HG03139 (cell line): Measurements from ENCODE around the gene EFR3B.
A peak's percentile ranks its signal among the peaks of the same experiment; 100 is the strongest.

Experiments used
- ATAC-seq: cut with Tn5 transposase; IDR thresholded peaks from one replicate; pipeline ENCODE4 v1.9.1; 2021; ENCODE audit not compliant: unreplicated experiment

EFR3B gene

DNA sequence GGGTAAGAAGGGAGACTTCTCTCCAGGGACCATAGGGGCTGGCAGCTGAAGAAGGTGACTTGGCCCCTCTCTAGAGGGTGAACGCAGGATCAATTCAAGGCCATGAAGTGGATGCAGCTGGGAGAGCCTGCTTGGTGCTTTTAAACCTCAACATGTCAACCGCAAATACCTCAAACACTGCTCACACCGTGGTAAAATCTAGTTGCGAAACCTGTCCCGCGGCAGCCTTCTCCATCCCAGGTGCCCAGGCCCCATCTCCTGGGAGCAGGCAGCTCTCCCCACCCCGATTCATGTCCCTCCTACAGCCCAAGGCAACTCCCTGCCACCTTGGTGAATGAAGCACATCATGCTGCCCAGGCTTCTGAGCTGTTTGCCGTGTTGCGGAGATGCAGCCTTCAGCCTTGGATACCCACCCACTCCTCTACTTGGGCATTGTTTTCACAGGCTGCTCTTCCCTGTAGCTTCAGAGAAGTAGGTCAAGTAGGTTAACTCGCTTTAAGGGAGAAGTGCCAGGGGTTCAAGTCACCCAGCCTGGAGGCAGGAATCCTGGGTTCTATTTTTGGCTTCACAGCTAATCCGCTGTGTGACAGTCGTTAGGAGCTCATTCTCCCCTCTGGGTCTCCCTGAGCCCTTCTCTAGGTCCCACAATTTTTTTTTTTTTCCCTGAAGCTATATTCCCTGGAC is 6.2 kb upstream of the EFR3B start:
- no peak for ATAC-seq

DNA sequence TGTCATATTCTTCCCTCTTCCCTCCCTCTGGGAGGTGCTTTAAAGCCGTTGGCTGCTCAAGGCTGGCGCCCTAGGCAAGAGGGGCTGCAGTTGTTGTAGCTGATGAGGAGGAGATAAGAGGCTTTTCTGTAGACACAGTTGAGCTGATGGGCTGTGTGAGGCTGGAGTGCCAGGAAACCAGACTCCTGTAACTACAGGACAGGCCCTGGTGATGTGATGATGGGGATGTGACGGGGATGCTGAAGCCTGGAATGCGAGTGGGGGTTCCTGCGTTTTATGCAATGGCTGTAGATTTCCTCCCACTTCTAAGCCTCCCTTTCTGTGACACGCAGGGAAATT is 5.7 kb upstream of the EFR3B start:
- ATAC-seq = no peak

DNA sequence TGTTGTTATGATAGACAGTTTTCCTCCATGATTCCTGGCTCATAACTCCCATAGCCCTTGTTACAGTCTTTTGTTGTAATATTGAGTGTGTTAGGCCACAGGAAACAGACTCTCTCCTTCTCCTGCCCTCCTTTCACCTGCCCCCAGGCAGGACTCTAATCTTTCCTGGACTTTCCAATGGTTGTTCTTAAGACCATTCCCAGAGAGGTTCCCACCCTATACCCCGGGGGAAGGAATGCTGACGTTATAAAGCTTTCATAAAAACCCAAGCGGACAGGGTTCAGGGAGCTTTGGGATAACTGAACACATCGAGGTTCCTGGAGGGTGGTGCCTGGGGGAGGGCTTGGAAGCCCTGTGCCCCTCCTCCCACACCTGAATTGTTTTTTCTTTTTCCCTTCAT is 2.8 kb upstream of the EFR3B start:
- ATAC-seq = no peak

DNA sequence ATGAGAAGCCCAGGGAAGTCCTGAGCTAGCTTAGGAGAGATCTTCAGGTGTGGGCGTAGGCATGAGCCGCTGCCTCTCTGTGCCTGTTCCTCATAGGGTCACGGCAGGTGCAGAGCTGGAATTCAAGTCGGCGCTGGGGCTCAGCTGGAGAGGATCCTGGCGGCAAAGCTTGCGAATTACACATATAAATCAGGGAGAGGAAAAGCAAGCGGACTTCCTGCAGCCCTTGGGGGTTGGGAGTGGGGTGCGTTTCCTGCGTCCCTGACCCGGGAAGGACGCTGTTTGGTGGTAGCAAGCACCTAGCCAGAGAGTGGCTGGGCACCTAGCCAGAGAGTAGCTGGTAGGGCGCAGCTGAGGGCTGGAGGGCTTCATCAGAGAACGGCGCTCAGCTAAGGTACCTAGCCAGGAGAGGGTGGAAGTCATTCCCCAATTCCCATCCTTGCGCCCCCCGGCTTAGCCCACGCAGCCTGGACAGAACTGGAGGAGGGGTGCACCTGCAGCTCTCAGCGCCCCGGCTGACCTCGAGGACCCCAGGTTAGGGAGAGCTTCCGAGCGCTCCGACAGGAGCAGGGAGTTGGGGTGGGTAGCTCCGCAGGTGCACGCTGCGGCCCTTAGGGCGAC is 459 bp upstream of the EFR3B start:
- peak; percentile 4 for ATAC-seq

DNA sequence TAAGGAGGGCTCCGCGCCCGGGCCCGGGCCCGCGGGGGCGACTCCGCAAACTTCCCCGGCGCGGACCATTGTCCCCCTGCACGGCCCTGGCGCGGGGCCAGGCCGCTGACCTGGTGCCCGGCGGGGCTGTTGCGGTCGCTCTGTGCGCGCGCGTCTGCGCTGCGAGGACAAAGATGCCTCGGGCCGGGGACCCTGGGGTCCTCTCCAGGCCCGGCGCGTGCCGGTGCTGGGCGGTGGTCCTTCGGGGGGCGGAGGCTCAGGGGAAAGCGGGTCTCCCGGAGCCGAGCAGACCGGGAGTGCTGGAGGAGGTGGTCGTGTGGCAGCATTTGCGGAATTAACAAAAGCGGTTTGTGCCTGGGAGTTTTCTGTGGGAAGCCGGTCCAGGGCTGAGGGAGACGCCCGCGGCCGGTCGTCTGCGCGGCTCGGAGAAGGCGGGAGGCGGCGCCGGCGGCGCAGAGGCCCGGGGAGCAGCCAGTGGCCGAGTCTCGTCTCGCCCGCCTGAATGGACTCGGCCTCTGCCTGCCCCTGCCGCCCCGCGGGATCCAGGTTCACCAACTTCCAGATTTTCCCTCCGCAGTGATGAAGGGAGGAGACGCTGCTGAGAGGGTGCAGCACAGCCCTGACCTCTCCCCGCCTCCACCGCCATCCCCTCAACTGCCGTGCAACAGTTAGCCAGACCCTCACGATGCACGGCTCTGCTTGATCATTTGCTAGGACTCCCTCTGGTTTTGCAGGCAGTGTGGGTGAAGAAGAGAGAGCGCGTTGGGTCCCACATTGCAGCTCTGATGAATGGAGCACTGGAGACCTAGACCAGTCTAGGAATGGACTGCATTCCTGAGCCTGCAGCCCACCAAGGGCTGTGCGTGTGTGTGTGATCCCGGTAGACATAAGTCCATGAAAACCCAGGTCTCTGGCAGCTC is 705 bp downstream of the EFR3B start:
- no peak for ATAC-seq

DNA sequence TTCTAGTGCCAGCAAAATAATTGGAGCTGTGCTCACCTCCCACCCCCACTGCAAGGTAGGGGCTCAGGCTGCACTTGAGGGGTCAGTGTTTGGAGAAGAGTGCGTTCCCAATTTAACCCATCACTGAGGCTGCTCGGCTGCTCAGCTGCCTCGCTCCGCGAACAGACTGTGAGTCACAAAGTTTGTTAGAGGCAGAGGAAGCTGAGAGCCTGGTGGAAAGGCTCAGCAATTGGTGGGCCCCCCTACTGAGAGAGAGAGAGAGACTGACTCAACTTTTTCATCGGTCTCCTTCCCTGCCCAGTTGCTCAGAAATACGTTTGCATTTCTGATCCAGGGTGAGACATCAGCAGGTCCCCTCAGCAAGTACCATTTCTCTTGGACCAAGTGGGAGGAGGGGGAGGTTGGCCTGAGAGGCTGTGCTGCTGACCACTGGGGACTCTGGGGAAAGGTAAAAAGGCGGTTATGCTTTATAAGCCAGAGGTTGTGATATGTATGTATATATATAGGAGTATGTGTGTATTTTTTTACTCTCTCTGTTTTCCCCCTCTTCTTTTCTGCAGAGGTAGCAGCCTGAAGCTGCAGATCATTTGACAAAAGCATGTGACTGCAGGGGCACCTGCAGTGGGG is 1.5 kb downstream of the EFR3B start:
- ATAC-seq = no peak

DNA sequence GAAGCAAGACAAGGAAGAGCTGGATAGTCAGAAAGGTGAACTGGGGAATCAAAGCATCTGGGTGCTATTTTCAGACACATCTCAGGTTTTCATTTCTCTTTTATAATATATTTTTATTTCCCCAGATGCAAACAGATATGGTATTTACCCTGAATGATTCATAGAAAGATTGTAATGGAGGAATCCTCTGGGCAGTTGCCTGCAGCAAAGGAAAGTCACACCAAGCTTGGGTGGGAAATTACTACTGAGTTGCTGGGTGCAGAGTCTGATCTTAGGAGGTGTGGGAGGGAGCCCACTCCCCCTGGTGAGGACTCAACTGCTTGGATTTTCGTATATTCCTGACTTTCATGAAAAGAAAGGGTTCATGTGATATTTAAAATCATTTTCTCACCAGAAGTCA is 2.1 kb downstream of the EFR3B start:
- ATAC-seq = no peak

DNA sequence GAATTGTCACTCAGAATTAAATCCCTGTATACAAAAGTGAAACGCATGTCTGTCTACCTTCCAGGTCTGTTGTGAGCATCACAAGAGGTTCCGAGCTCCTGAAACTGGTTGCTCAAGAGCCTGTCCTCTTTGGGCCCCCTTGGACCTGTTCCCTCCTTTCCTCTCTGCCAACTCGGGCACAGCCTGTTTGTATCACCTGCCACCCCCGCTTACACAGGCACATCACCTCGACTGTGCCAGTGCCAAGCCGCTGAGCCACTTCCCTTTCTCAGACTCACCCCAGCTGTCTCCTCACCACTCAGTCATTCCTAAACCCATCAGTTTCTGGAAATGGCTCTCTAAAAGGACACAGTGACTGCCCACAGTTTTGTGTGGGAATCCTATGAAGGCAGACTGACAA is 3.1 kb downstream of the EFR3B start:
- ATAC-seq = no peak

DNA sequence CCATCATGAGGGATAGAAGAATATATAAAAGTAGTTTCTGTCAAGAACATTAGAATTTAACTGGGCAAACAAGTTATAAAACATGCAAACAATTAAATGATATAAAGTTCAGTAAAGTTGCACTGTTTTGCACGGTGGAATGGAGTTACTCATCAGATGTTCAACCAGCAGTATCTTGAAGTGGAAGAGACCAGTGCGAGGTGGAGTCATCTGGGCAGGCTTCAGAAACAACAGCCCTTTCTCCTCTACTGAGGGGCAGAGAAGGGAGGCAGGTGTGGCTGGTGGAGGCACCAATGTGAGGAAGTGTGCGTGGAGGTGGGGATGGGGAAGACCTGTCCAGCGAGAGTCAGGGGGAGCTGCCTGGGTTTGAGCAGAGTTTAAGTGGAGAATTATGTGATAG is 7.5 kb downstream of the EFR3B start:
- no peak for ATAC-seq

DNA sequence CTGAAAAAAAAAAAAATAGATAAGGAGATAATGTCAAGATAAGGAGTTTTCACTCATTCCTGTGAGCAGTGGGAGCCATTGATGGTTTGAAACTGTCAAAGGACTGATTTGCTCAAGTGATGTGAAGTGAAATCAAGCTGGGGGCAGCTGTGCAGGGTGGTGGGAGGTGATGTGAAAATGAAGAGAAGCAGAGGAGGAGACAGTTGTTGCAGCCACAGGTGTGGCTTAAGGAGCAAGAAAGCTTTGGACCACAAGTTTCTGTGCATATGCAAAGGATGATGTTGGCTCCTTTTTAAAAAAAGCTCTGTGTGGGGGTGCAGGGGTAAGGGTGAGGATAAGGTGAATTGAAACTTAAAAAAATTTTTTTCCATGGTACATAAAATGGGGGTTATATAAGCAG is 8.3 kb downstream of the EFR3B start:
- ATAC-seq = no peak

DNA sequence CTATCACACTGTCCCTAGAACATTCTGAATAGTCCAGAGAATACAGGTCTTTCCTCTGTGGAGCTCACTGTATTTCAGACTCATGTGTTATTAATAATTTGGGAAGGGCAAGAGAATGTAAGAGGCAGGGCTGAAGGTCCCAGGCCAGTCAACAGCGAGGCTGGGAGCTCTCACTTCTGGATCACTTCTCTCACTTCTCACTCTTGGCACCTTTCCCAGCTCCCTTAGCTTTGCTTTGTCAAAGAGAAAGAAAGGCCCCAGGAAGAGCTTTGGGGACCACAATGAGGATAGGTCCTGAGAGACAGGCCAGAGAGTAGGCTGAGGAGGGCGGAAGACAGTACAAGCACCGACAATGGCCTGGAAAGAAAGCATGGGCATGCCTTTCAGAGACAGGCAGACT is 11.2 kb downstream of the EFR3B start:
- ATAC-seq = no peak

DNA sequence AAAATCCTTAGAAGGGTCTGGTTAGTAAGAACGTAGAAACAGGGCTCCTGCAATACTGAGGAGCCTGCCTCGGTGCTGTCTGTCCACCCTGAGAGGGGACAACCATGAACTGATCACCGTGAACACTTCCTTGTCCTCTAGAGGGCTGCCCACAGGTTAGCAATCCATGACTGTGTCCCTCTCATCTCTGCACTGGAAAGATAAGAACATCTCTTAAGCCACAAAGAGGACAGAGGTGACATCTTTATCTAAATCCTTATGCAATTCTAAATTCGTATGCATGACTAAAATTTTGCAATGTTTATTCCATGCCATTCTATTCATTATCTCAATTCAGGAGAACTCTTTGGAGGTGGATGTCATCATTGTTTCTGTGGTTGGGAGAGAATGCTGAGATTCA is 12.8 kb downstream of the EFR3B start:
- ATAC-seq = no peak

DNA sequence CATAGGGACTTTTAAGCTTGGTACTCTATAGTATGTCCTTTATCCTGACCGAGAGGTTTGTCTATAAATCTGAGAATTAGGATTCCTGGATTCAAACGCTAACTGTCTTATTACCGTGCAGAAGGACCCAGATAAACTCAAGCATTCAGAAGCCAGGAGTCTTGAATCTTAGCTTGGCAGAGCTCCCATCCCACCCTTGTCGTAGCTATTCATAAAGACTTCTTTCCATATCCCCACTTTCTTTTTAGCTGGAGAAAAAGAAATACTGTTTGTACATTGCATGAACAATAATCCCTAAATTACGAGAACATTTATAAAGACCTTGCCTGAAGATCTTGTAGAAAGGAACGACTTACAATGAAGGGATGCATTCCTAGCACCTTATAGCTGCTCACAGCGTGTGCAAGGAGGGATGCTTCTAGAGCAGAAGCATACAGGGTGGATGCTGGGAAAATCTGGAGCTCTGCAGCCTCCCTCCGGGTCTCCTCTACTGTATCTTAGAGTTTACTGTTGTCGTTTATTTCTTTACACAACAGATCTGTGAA is 13.6 kb downstream of the EFR3B start:
- ATAC-seq = no peak

DNA sequence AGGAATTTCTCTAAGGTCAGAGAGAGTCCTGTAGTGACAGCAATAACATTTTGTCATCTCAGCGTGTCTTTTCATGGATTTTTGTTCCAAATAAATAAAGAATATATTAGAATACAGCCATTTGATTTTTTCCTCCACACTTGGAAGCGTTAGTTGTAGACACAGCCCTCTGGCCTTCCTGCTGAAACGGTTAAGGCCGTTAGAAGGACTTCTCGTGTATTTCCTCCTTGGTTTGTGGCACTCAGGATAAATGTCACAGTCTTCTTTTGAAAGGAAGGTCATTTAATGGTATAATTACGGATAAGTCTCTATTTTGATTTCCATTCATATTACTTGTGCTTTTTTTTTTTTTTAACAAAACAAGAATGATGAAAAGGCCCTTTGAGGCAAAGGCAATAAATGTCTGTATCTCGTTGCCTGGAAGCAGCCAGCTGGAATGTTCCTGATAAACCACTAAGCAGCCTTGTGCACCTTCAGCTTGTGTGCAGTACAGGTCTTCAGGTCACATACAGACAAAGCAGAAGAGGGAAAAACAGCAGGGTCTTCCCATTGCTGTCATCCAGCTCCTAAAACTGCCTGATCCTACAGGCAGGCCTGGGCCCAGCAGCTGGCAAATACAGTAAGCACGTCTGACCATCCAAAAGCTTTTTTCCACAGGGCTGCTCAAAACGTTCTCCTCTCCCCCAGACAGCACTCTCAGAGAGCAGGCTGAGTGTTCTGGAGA is 14.4 kb downstream of the EFR3B start:
- ATAC-seq = no peak

DNA sequence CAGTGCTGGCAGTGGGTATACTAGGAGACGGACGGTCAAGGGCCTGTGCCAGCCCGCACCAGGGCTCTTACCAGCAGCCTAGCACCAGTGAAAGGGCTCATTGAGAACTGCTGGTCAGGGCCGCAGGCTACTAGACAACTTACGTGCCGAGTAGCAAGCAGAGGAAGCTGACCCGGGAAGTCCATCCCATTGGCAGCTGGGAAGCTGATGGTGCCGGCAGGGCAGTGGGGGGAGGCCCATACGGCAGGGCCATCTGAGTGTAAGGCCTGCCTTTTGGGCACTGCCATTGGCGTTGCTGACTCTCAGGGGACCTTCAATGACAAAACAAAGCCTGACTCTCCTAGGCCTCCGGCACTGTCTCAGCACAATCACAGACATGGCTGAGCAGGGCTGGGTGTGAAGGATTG is 20.6 kb downstream of the EFR3B start:
- ATAC-seq = no peak

DNA sequence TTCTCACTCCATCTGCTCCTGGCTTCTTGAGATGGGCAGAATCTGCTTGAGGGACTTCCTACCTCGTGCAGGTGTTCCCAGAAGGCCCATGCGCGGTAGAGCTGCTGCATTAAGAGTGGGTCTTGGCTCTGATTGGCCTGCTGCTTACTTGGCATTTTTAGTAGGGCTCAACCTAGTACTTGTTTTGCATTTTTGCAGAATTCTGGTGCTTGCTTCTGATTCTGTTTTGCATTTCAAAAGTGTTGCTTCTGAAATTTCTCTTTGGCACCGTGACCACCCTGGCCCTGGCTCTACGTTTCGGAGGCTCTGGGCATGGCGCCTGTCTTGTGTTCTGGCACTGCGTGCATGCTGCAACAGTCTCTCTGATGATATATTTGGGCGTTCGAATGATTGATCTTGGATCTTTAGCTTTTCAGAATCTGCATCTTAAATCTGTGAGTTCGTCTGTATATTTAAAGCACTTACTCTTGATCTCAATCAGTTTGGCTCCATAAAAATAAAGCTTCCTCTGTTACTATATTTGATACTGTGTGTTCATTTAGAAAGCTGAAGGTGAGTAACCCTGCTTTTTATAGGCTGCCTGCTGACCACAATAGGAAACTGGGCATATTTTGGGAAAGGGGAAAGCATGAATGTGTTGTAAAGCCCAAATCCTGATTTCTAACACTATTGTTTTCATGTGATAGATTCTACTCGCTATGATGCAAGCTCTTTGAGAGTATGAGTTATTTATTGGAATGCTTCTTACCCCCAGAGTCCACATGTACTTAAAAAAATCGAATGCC is 22.2 kb downstream of the EFR3B start:
- ATAC-seq = no peak

DNA sequence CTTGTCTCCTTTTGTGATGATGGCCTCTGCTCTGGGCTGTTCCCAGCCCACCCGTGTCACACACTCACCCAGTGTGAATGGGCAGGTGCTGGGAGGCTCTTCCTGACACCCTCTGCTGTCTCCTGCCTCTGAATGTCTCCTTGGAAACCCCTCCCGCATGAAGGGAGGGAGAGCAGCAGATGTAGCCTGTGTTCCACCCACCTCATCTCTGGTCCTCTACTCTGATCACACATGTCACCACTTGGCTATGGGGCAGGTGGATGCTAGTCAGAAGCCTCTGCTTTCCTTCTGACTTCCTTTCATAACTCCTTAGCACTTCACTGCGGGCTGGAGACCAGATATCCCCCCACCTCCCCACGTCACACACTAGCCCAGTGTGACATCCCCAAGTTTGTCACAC is 23.9 kb downstream of the EFR3B start:
- ATAC-seq = no peak

DNA sequence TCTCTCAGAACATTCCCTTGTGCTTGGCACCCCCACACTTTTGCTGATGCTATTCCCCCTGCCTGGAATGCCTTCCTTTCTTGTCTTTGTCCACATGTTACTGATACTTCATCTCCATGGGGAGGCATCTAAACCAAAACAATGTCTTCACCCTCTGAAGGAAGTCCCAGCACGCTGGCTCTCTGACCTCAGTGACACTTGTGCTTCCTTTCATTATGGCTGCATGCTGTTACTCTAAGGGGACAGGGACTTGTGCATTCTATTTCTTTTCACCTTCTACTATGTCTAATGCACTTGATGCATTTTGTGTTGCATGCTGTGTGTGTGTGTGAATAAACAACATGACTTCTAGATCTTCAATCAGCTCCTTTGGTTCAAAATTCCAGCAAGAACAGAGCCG is 24.6 kb downstream of the EFR3B start:
- no peak for ATAC-seq

DNA sequence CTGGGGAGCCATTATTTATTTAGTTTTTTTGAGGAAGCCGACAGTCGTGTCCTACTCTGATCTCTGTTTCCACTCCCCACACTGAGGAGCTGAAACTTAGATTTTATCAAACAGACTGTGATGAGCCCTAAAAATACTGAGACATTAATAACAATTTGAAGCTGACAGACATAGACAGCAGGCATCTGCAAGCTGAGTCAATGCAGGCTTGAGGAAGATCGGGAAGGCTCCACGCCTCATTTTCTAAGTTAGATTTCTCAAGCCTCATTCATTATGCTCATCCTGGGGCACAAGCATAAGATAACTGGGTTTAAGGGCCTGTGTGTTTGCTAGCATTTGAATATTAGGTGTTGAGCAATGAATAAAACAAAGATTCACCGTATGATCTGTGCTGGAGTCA is 26.3 kb downstream of the EFR3B start:
- ATAC-seq = no peak

DNA sequence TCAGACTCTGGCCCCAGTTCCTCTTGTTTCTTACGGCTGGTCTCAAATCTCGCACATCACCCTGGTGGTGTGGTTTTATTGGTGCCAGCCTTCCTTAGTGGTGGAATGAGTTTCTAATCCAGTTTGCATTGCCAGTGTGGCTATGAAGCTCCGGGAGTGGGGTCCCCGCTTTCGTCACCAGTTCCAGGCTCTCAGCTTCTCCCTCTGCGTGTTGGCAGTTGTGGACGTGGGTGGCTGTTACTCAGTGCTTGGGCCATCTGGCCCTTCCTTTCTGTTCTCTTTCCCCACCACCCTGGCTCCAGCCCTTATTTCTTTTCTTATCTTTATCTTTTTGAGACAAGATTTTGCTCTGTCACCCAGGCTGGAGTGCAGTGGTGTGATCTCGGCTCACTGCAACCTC is 30.1 kb downstream of the EFR3B start:
- no peak for ATAC-seq
